B cell (primary cell): ENCODE results near the gene MUS81. TPM values are rescaled to one million over a fixed set of nuclear protein-coding genes. Genes with fewer than 3 reads are reported as not detected.

Source experiments
- ATAC-seq: fragments of 200-7000 bp; cut with Tn5 transposase; one replicate; pipeline ENCODE4 v1.10.0; 2021; ENCODE audit warnings: low read depth, mild to moderate bottlenecking, moderate number of reproducible peaks, moderate library complexity
- CTCF ChIA-PET: fragments of 350-600 bp; sonication (Branson Sonifier 250); formaldehyde crosslinking; loops from one replicate; lab custom pipeline; 2021; ENCODE audit warnings: antibody characterized with exemption, inconsistent platforms; lab: Charles Lee
- POLR2A ChIA-PET: fragments of 350-600 bp; sonication (Branson Sonifier 250); formaldehyde crosslinking; loops from one replicate; lab custom pipeline; 2021; ENCODE audit warnings: antibody characterized with exemption; lab: Charles Lee
- DNase-seq: peaks from one replicate; pipeline ENCODE4 v3.0.0; 2013
- H2AFZ ChIP-seq: 2 replicates; pipeline ENCODE4 v1.6.1; 2012; ENCODE audit warnings: mild to moderate bottlenecking, low read depth, low read length; ENCODE audit not compliant: insufficient read depth, poor library complexity, severe bottlenecking
- H3K27ac ChIP-seq, 2 donors: 1 replicate in 1 of 2; 2 replicates in 1 of 2; pipeline ENCODE4 v1.5.1; 2012 to 2013; ENCODE audit warnings: low read length in 2 of 2, mild to moderate bottlenecking in 2 of 2, moderate library complexity in 1 of 2
- H3K27me3 ChIP-seq, 4 experiments: fragments of 200-600 bp in 1 of 4; sonication (generic) in 1 of 4; replicated peaks in 1 of 4; 1 replicate in 2 of 4; 2 replicates in 2 of 4; pipeline versions ENCODE4 v1.6.1 to v1.7.0; 2013 to 2016; ENCODE audit warnings: low read length in 3 of 4, mild to moderate bottlenecking in 2 of 4, mixed read lengths in 1 of 4, moderate library complexity in 1 of 4; ENCODE audit not compliant: insufficient read depth in 4 of 4, control insufficient read depth in 3 of 4; ENCODE audit errors: control extremely low read depth in 1 of 4
- H3K36me3 ChIP-seq, 2 experiments: replicated peaks in 1 of 2; 1 replicate in 1 of 2; 2 replicates in 1 of 2; pipeline versions ENCODE4 v1.6.1 to v1.7.1; 2013; ENCODE audit warnings: low read length in 1 of 2; ENCODE audit not compliant: insufficient read depth in 2 of 2, control insufficient read depth in 1 of 2; ENCODE audit errors: control extremely low read depth in 1 of 2, extremely low read depth in 1 of 2
- H3K4me1 ChIP-seq, 2 donors: fragments of 200-600 bp in 1 of 2; sonication (generic) in 1 of 2; 1 replicate in 1 of 2; 2 replicates in 1 of 2; pipeline versions ENCODE4 v1.5.1 to v1.6.1; 2013 to 2017; ENCODE audit warnings: low read length in 2 of 2; ENCODE audit not compliant: control insufficient read depth in 2 of 2, insufficient read depth in 2 of 2
- H3K4me2 ChIP-seq: replicated peaks from 2 replicates; pipeline ENCODE3; 2012; ENCODE audit warnings: mild to moderate bottlenecking, low read depth, low read length; ENCODE audit not compliant: poor library complexity, severe bottlenecking
- H3K4me3 ChIP-seq, 5 experiments: fragments of 200-600 bp in 1 of 5; sonication (generic) in 1 of 5; 1 replicate in 3 of 5; 2 replicates in 2 of 5; pipeline versions ENCODE4 v1.5.1 to v1.7.0; 2011 to 2016; ENCODE audit warnings: low read length in 4 of 5, mild to moderate bottlenecking in 4 of 5, low read depth in 2 of 5, control low read depth in 1 of 5, moderate library complexity in 1 of 5; ENCODE audit not compliant: insufficient read depth in 1 of 5; ENCODE audit errors: control extremely low read depth in 1 of 5, extremely low read depth in 1 of 5
- H3K79me2 ChIP-seq: fragments of 200-600 bp; sonication (generic); one replicate; pipeline ENCODE4 v1.6.0; 2016; ENCODE audit warnings: low read length; ENCODE audit not compliant: control insufficient read depth, insufficient read depth
- H3K9ac ChIP-seq: fragments of 200-600 bp; sonication (generic); 2 replicates; pipeline ENCODE4 v1.6.1; 2017; ENCODE audit warnings: mild to moderate bottlenecking, low read length, moderate library complexity
- H3K9me3 ChIP-seq, 3 donors: one replicate each; pipeline versions ENCODE4 v1.6.1 to v1.7.1; 2013; ENCODE audit warnings: low read length in 2 of 3; ENCODE audit not compliant: control insufficient read depth in 2 of 3, insufficient read depth in 1 of 3; ENCODE audit errors: control extremely low read depth in 1 of 3
- H4K20me1 ChIP-seq: 2 replicates; pipeline ENCODE4 v1.6.0; 2012; ENCODE audit warnings: mild to moderate bottlenecking, low read length; ENCODE audit not compliant: insufficient read depth, control insufficient read depth, poor library complexity, severe bottlenecking
- H3K27ac Mint-ChIP-seq: one replicate; pipeline ENCODE4 v1.8.0; 2021; ENCODE audit warnings: mixed read lengths
- H3K27me3 Mint-ChIP-seq: one replicate; pipeline ENCODE4 v1.8.0; 2021; ENCODE audit warnings: mixed read lengths
- H3K4me1 Mint-ChIP-seq: one replicate; pipeline ENCODE4 v1.8.0; 2021; ENCODE audit warnings: mixed read lengths
- H3K4me3 Mint-ChIP-seq: one replicate; pipeline ENCODE4 v1.8.0; 2021; ENCODE audit warnings: mixed read lengths
- H3K9me3 Mint-ChIP-seq: one replicate; pipeline ENCODE4 v1.8.0; 2022; ENCODE audit warnings: mixed read lengths; ENCODE audit not compliant: insufficient read depth
- EZH2 ChIP-seq: IDR thresholded peaks from 2 replicates; pipeline ENCODE4 v1.6.1; 2012; ENCODE audit warnings: borderline replicate concordance, low read depth, mild to moderate bottlenecking, moderate library complexity, low read length; ENCODE audit not compliant: insufficient read depth, poor library complexity, severe bottlenecking
- WGBS: methylation state at CpG from one replicate; pipeline ENCODE4 v1.1.5; 2013; ENCODE audit warnings: missing lambda C conversion rate; ENCODE audit not compliant: insufficient coverage; 5-methylcytosine and 5-hydroxymethylcytosine counted together
- intact Hi-C: fragments of 100-400 bp; cut with micrococcal nuclease; formaldehyde crosslinking; loops from one replicate; pipeline ENCODE4 v1.10.0; 2022
- polyA plus RNA-seq: library from polyadenylated mRNA; depleted of rRNA; stranded (reverse); fragments of >200 nt; gene quantifications from 2 replicates; pipeline ENCODE4 v1.2.3, GENCODE V29; 2012
- total RNA-seq, 2 donors: library from RNA; stranded (reverse); fragments of 120-200 nt in 1 of 2; gene quantifications; 1 replicate in 1 of 2; 2 replicates in 1 of 2; pipeline versions ENCODE4 v1.2.3 to v1.2.4, GENCODE V29; 2013 to 2022
- TF ChIP-seq, protein P1 (sequence below): fragments of 200-600 bp; IDR thresholded peaks from one replicate; pipeline ENCODE4 v1.8.0; 2022; ENCODE audit warnings: antibody characterized with exemption, mild to moderate bottlenecking

MUS81 gene
- total and polyA plus RNA-seq, 2 donors (not counting 1 experiment from before 2014, with no cell fraction given): 74.5 to 134 TPM

GRCh38 chr11:65817312-65817834 lies 42.9 kb upstream of the MUS81 start:
- H3K4me3 ChIP-seq: peak overlapping the region; percentile 43 to 66 (median 52)
- peaks cover 6 to 13% of the 10 kb centered on the region in 2 donors for H3K4me1 ChIP-seq
- DNase-seq (no peak), ATAC-seq (no peak)
- Mint-ChIP-seq H3K9me3 (no peaks in the 10 kb centered on the region), H3K4me3 (peak overlapping the region; percentile 74), H3K4me1 (peaks cover 9% of the 10 kb centered on the region), H3K27me3 (no peaks in the 10 kb centered on the region), H3K27ac (peak overlapping the region; percentile 23)
- H3K27ac ChIP-seq: peak overlapping the region; percentile 54 to 66
- ChIA-PET POLR2A (interaction anchor here (0.7 to 1.4 kb wide), 4 partner anchors 37 to 212 kb away, joined by 4 to 6 read pairs (median 4); partner anchors contain the start of genes AP5B1 and FIBP), CTCF (interaction anchor here (0.6 to 6.1 kb wide), 22 partner anchors 11 to 1125 kb away, joined by 3 to 90 read pairs (median 6); partner anchors contain the start of genes AP5B1, CCDC85B, KAT5 and OVOL1)
- H3K27me3 ChIP-seq: no peaks in the 10 kb centered on the region
- WGBS: 100% methylated on average over 3 of the region's 5 CpGs
- intact Hi-C loops: loop anchor here (5.0 kb wide), 1 partner anchor 50 kb away; no protein-coding TSS in a partner anchor
- H3K36me3 ChIP-seq: no peaks in the 10 kb centered on the region
- no peaks in the 10 kb centered on the region for H3K79me2 ChIP-seq
- H3K4me2 ChIP-seq: peak overlapping the region; percentile 90
- H3K9me3 ChIP-seq: no peaks in the 10 kb centered on the region
- H3K9ac ChIP-seq: peak overlapping the region; percentile 66
- TF ChIP-seq EZH2: no peak
- TF ChIP-seq, protein P1, sequence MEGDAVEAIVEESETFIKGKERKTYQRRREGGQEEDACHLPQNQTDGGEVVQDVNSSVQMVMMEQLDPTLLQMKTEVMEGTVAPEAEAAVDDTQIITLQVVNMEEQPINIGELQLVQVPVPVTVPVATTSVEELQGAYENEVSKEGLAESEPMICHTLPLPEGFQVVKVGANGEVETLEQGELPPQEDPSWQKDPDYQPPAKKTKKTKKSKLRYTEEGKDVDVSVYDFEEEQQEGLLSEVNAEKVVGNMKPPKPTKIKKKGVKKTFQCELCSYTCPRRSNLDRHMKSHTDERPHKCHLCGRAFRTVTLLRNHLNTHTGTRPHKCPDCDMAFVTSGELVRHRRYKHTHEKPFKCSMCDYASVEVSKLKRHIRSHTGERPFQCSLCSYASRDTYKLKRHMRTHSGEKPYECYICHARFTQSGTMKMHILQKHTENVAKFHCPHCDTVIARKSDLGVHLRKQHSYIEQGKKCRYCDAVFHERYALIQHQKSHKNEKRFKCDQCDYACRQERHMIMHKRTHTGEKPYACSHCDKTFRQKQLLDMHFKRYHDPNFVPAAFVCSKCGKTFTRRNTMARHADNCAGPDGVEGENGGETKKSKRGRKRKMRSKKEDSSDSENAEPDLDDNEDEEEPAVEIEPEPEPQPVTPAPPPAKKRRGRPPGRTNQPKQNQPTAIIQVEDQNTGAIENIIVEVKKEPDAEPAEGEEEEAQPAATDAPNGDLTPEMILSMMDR: no peak
- no peaks in the 10 kb centered on the region for H4K20me1 ChIP-seq
- peak overlapping the region; percentile 80 for H2AFZ ChIP-seq
